ENCODE data around the gene ZNF691.

ZNF691 gene

GRCh38 chr1:42873670-42874069, 27.3 kb downstream of the ZNF691 start:
- no peak for DNase-seq (ENCODE audit: low spot score)
- no peak for TF ChIP-seq CTCF (IDR thresholded peaks at IDR 0.05; ENCODE audit: extremely low read depth, insufficient read depth, missing control alignments)
- in situ Hi-C loops (cut with MboI; ENCODE audit: low pct_unique_long_range_greater_than_20kb, low sequenced_read_pairs, unreplicated experiment), result no loop called here

GRCh38 chr1:42876009-42876408, 29.6 kb downstream of the ZNF691 start:
- no peak for DNase-seq (ENCODE audit: low spot score)
- in situ Hi-C loops (cut with MboI; ENCODE audit: low pct_unique_long_range_greater_than_20kb, low sequenced_read_pairs, unreplicated experiment), result no loop called here
- no peak for TF ChIP-seq CTCF (IDR thresholded peaks at IDR 0.05; ENCODE audit: extremely low read depth, insufficient read depth, missing control alignments)

- TF ChIP-seq CTCF (IDR thresholded peaks at IDR 0.05; ENCODE audit: extremely low read depth, insufficient read depth, missing control alignments), result no peak
- in situ Hi-C loops (cut with MboI; ENCODE audit: low pct_unique_long_range_greater_than_20kb, low sequenced_read_pairs, unreplicated experiment), result no loop called here
- no peak for DNase-seq (ENCODE audit: low spot score)
These were observed 31.0 kb downstream of the ZNF691 start for GRCh38 chr1:42877380-42877779.

GRCh38 chr1:42880384-42880783, 34.0 kb downstream of the ZNF691 start:
- no peak for DNase-seq (ENCODE audit: low spot score)
- no peak for TF ChIP-seq CTCF (IDR thresholded peaks at IDR 0.05; ENCODE audit: extremely low read depth, insufficient read depth, missing control alignments)
- in situ Hi-C loops (cut with MboI; ENCODE audit: low pct_unique_long_range_greater_than_20kb, low sequenced_read_pairs, unreplicated experiment), result no loop called here

- TF ChIP-seq CTCF (IDR thresholded peaks at IDR 0.05; ENCODE audit: extremely low read depth, insufficient read depth, missing control alignments), result no peak
- DNase-seq (ENCODE audit: low spot score), result no peak
- in situ Hi-C loops (cut with MboI; ENCODE audit: low pct_unique_long_range_greater_than_20kb, low sequenced_read_pairs, unreplicated experiment), result no loop called here
These were observed 39.8 kb downstream of the ZNF691 start for GRCh38 chr1:42886046-42886739.

- in situ Hi-C loops (cut with MboI; ENCODE audit: low pct_unique_long_range_greater_than_20kb, low sequenced_read_pairs, unreplicated experiment), result no loop called here
- no peak for TF ChIP-seq CTCF (IDR thresholded peaks at IDR 0.05; ENCODE audit: extremely low read depth, insufficient read depth, missing control alignments)
- DNase-seq (ENCODE audit: low spot score), result no peak
These were observed 40.4 kb downstream of the ZNF691 start for GRCh38 chr1:42886800-42887199.
